HG03558 (cell line): ENCODE results near the gene EIF3J.
"Not testable (repeated sequence)": the region's sequence is repeated elsewhere in the genome, so short reads cannot be mapped to it uniquely, and the experiment has no call there.

Experiments
- ATAC-seq: cut with Tn5 transposase; IDR thresholded peaks from one replicate; pipeline ENCODE4 v1.9.1; 2021; ENCODE audit warnings: moderate number of reproducible peaks; ENCODE audit not compliant: unreplicated experiment; ENCODE audit errors: extremely low read depth

EIF3J gene

DNA sequence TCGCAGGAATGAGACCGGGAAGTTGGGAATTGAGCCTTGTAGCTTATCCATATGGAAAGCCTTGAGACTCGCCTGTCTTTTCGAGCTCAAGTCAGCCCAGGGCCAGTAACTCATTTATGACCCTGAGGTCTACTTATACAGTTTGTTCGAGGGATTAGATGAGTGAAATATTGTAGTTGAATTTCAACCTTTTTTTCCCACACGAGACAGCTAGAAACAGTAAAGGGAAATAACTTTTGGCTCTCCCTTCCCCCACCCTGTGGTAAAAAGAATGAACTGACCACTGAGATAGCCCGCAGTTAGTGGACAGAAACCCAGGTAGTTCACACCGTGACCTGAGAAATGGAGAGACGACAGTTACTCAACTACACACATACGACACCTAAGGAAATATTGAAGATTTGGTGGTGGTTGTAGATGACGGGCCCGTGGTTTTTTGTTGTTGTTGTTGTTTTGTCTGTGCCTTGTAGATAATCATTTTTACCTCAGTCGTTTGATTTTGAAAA lies 841 bp downstream of the EIF3J start:
- ATAC-seq: no peak

DNA sequence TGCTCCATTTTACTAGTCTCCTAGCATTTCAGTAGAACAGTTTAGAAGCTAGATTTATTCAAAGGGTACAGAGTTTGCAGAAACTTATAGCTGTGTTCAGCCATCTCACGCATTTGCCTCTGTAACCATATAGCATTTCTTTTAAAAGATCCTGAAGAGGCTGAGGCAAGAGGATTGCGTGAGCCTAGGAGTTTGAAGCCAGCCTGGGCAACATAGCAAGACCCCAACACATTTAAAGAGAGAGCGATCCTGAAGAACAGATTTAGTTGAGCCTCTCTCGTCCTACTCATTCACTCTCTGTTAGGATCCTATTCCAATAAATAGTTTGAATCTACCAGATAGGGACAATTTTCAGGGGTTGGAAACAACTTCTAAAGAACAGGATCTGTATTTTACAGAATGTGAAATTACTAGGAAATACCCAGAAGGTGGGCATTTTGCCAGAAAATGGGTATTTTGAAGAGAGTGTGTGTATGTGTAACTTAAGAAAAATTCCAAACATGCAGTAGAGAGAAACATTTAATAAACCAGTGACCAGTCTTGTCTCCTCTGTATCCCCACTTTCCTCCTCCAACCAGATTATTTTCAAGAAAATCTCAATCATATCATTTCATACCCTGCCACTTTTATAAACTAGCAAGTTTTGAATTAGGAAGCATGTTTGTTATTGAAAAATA lies 4.5 kb downstream of the EIF3J start:
- ATAC-seq: no peak

GRCh38 chr15:44542596-44542995 lies 5.6 kb downstream of the EIF3J start:
- ATAC-seq: no peak

- not testable (repeated sequence) for ATAC-seq
Observed at GRCh38 chr15:44544745-44545144, 7.8 kb downstream of the EIF3J start.

DNA sequence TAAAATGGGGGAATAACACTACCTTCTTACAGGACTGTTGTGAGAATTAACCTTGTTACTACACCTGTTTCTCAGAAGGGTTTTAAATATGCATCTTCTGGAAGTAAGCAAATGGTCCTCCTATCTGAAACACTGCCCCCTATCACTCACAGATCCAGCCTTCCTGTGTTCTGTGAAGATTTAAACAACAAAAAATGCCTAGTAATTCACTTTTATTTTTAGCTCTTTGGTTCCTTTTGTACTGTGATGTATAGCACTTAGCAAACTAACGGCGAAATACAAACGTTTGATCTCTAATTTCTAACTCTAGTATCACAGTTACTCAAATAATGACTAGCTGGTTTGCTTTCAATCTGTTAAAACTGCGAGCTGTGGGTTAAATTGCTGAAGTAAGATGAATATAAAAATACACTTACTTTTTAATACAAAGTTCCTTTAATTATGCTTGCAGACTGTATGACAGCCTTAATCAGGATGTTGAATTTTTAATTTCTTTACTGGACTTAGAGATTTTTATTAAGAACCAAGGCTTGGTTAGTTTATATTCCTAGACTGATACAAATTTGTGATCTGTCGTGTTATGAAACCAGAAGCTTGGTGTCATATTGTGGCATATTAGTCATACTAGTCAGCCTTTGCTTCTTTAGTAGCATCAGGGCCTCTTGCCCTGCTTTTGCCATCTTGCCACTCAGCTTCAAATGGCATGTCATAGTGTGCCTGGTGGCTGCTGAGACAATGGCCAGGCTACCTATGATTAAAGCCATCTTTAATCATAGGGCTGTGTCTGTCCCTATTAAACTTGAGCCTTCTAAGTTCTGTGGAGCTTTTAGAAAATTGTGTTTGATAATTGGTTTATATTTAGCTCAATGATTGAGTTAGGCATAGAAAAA lies 9.2 kb downstream of the EIF3J start:
- ATAC-seq: no peak

GRCh38 chr15:44549152-44549551 lies 12.2 kb downstream of the EIF3J start:
- ATAC-seq: not testable (repeated sequence)

DNA sequence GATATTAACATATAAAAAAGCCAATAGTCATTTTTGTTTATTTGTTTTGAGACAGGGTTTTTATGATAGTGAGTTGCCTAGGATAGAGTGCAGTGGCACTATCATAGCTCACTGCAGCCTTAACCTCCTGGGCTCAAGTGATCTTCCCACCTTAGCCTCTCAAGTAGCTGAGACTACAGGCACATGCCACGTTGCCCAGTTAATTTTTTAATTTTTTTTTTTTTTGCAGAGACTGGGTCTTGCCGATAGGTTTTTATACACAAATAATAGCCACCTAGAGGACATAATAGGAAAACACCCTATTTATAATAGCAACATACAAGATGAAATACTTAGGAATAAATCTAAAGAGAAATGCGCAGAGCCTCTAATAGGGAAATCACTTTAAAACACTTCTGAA lies 13.3 kb downstream of the EIF3J start:
- no peak for ATAC-seq

- no peak for ATAC-seq
Observed at GRCh38 chr15:44550734-44551133, 13.8 kb downstream of the EIF3J start.

- ATAC-seq: no peak
Observed at GRCh38 chr15:44554934-44555723, 18.2 kb downstream of the EIF3J start.

GRCh38 chr15:44560926-44561325 lies 24.0 kb downstream of the EIF3J start:
- ATAC-seq: not testable (repeated sequence)

DNA sequence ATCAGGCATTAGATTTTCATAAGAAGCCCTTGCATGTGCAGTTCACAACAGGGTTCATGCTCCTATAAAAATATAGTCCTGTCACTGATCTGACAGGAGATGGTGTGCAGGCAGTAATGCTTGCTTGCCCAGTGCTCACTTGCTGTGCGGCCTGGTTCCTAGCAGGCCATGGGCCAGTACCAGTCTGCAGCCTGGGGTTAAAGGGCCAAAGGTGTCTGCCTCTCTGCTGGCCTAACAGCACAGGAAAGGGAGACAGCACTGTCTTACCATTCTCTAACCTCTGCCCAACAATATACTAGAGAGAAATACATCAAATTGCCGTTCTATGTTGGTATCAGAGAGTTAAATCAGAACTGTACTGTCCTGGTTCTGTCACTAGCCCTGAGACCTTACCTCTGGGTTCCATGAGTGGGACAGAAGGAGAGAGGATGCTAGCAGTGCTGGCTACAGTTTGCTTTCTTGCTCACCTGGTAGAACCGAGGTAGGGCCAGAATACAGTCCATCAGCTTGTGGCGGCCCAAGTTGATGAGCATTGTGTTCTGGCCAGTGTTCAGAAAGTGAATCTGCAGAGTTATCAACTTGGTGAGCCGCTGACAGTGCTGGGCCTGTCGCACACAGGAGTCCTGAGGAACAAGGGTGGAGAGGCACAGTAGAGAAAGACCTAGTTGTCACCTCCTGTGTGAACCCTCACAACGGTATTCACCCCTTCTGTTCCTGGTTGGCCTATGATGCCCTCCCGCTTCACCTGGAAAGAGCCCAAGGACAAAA lies 28.6 kb downstream of the EIF3J start:
- ATAC-seq: no peak

GRCh38 chr15:44566155-44566540 lies 29.2 kb downstream of the EIF3J start:
- no peak for ATAC-seq

GRCh38 chr15:44568338-44568737 lies 31.4 kb downstream of the EIF3J start:
- no peak for ATAC-seq

DNA sequence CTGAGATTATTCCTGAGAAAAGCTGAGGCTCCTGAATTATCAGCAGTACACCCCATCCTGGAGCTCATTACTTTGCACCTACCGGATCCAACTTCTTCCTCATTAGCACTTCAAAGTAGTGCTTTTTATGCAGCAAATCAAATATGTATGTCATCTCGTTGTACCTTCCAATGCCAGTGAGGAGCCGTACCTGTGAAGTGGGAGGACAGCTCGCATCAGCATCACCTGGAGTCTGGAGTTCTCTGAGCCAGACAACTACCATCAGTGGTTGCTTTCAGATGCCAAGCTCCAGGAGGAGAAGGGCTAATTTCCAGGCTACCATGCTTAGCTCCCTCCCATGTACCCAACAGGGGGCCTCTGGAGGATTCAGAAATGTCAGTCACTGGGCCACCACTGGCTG lies 32.4 kb downstream of the EIF3J start:
- ATAC-seq: no peak

- no peak for ATAC-seq
Observed at GRCh38 chr15:44570361-44570760, 33.4 kb downstream of the EIF3J start.

DNA sequence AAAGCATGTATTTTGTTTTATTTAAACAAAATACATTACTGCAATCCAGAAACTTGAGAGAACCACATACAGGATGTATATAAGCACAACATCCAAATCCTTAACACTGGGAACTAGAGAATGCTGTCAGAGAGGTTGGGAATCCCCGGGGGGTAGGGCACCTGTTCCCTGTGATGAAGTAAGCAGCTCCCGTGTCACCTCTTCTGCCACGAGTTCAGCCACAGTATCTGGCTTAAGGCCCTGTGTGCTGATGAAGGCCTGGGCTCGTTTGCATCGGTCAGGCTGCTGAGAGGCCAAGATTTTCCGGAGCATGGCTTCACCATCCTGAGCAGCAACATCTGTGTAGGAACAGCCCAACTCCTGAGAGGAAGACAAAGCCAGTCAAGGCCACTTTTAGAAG lies 36.4 kb downstream of the EIF3J start:
- no peak for ATAC-seq

DNA sequence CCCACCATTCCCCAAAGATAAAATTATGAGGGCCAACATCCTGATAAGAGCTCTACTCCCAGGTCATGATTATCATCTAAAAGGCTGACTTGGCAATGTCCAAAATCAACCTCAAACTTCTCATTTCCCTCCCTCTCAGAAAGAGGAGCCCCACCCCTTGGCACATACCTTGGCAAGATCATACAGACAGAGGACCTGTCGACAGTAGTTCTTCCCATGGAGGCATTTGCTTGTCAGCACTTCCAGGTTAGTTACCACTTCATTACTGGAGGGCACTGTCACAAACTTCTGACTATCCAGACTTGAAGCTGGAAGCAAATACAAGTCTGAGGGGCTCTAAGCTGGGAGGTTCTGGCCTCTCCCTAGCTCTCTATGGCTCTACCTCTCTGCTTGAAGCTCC lies 37.8 kb downstream of the EIF3J start:
- no peak for ATAC-seq

DNA sequence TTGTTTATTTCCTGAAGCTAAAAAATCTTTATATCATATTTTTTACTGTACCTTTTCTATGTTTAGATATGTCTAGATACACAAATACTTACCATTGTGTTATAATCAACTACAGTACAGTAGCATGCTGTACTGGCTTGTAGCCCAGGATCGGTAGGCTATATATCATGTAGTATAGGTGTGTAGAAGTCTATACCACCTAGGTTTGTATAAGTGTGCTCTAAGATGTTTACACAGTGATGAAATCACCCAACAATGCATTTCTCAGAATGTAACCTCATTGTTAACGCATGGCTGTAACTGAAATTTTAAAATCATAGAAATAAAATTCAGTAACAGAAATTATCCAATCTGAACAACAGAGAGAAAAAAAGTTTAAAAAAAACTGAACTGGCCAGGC lies 43.2 kb downstream of the EIF3J start:
- ATAC-seq: no peak

- no peak for ATAC-seq
Observed at GRCh38 chr15:44584162-44584749, 47.3 kb downstream of the EIF3J start.

GRCh38 chr15:44585633-44586032 lies 48.7 kb downstream of the EIF3J start:
- ATAC-seq: no peak
